ENCODE data around the gene PRKN. TPM values are rescaled to one million over a fixed set of nuclear protein-coding genes. Genes with fewer than 3 reads are reported as not detected.
"Not testable (repeated sequence)": the region's sequence is repeated elsewhere in the genome, so short reads cannot be mapped to it uniquely, and the experiment has no call there.

PRKN gene
- total RNA-seq, 2 experiments from 2014 or later, result 0.63 TPM; not detected in 1

GRCh38 chr6:161338015-161338414, 1389.6 kb downstream of the PRKN start:
- H3K36me3 Mint-ChIP-seq (ENCODE audit: low read depth), result no peaks in the 10 kb centered on the region
- DNase-seq, result no peak
- H3K9me3 Mint-ChIP-seq (ENCODE audit: insufficient read depth), result no peaks in the 10 kb centered on the region
- ChIA-PET CTCF (no interaction called here), POLR2A (interaction anchor here (0.6 kb wide), 1 partner anchor 1610 kb away, joined by 3 read pairs; no protein-coding TSS in a partner anchor)
- H3K27ac Mint-ChIP-seq, result no peak overlapping the region
- no peaks in the 10 kb centered on the region for H3K4me1 Mint-ChIP-seq (ENCODE audit: low read depth)
- no peak for ATAC-seq
- no peak overlapping the region for H3K4me3 Mint-ChIP-seq
- no peaks in the 10 kb centered on the region for H3K27me3 Mint-ChIP-seq (ENCODE audit: low read depth)

- ATAC-seq (no peak), DNase-seq (no peak)
- ChIA-PET POLR2A (no interaction called here), CTCF (no interaction called here)
- Mint-ChIP-seq H3K4me3 (no peak overlapping the region), H3K4me1 (ENCODE audit: low read depth) (no peaks in the 10 kb centered on the region), H3K27ac (no peak overlapping the region), H3K9me3 (ENCODE audit: insufficient read depth) (no peaks in the 10 kb centered on the region), H3K36me3 (ENCODE audit: low read depth) (no peaks in the 10 kb centered on the region), H3K27me3 (ENCODE audit: low read depth) (no peaks in the 10 kb centered on the region)
Measured at GRCh38 chr6:161336479-161336878, 1391.1 kb downstream of the PRKN start.

- no peak overlapping the region for H3K27ac Mint-ChIP-seq
- no peak overlapping the region for H3K4me3 Mint-ChIP-seq
- ATAC-seq (no peak), DNase-seq (no peak)
- ChIA-PET POLR2A (no interaction called here), CTCF (no interaction called here)
- no peaks in the 10 kb centered on the region for H3K27me3 Mint-ChIP-seq (ENCODE audit: low read depth)
- no peaks in the 10 kb centered on the region for H3K36me3 Mint-ChIP-seq (ENCODE audit: low read depth)
- H3K9me3 Mint-ChIP-seq (ENCODE audit: insufficient read depth), result peaks cover 4% of the 10 kb centered on the region
- H3K4me1 Mint-ChIP-seq (ENCODE audit: low read depth), result no peaks in the 10 kb centered on the region
Measured at GRCh38 chr6:161333410-161333809, 1394.2 kb downstream of the PRKN start.

- H3K4me3 Mint-ChIP-seq; H3K36me3 Mint-ChIP-seq (ENCODE audit: low read depth); POLR2A ChIA-PET; H3K27ac Mint-ChIP-seq; CTCF ChIA-PET; H3K4me1 Mint-ChIP-seq (ENCODE audit: low read depth); H3K27me3 Mint-ChIP-seq (ENCODE audit: low read depth); H3K9me3 Mint-ChIP-seq (ENCODE audit: insufficient read depth); ATAC-seq; DNase-seq: not testable (repeated sequence)
Measured at GRCh38 chr6:161331402-161332081, 1396.0 kb downstream of the PRKN start.

- Mint-ChIP-seq H3K36me3 (ENCODE audit: low read depth) (no peaks in the 10 kb centered on the region), H3K4me1 (ENCODE audit: low read depth) (no peaks in the 10 kb centered on the region), H3K9me3 (ENCODE audit: insufficient read depth) (peaks cover 4% of the 10 kb centered on the region), H3K27me3 (ENCODE audit: low read depth) (no peaks in the 10 kb centered on the region), H3K27ac (no peak overlapping the region), H3K4me3 (no peak overlapping the region)
- ChIA-PET CTCF (no interaction called here), POLR2A (no interaction called here)
- ATAC-seq (no peak), DNase-seq (no peak)
Measured at GRCh38 chr6:161327360-161327953, 1400.1 kb downstream of the PRKN start.

- Mint-ChIP-seq H3K27me3 (ENCODE audit: low read depth) (no peaks in the 10 kb centered on the region), H3K36me3 (ENCODE audit: low read depth) (no peaks in the 10 kb centered on the region), H3K27ac (no peak overlapping the region), H3K9me3 (ENCODE audit: insufficient read depth) (no peaks in the 10 kb centered on the region), H3K4me1 (ENCODE audit: low read depth) (no peaks in the 10 kb centered on the region), H3K4me3 (no peak overlapping the region)
- CTCF ChIA-PET, result no interaction called here
- POLR2A ChIA-PET, result no interaction called here
- DNase-seq (no peak), ATAC-seq (no peak)
Measured at GRCh38 chr6:161319231-161319630, 1408.3 kb downstream of the PRKN start.

- no peaks in the 10 kb centered on the region for H3K9me3 Mint-ChIP-seq (ENCODE audit: insufficient read depth)
- no peak for DNase-seq
- H3K4me3 Mint-ChIP-seq, result no peak overlapping the region
- H3K36me3 Mint-ChIP-seq (ENCODE audit: low read depth), result no peaks in the 10 kb centered on the region
- no peak overlapping the region for H3K27ac Mint-ChIP-seq
- ChIA-PET POLR2A (no interaction called here), CTCF (no interaction called here)
- ATAC-seq, result no peak
- no peaks in the 10 kb centered on the region for H3K27me3 Mint-ChIP-seq (ENCODE audit: low read depth)
- no peaks in the 10 kb centered on the region for H3K4me1 Mint-ChIP-seq (ENCODE audit: low read depth)
Measured at GRCh38 chr6:161318456-161318855, 1409.1 kb downstream of the PRKN start.

GRCh38 chr6:161316531-161316930, 1411.0 kb downstream of the PRKN start:
- ChIA-PET POLR2A (interaction anchor here (0.6 kb wide), 1 partner anchor 33 kb away, joined by 3 read pairs; no protein-coding TSS in a partner anchor), CTCF (no interaction called here)
- no peak for DNase-seq
- no peaks in the 10 kb centered on the region for H3K4me1 Mint-ChIP-seq (ENCODE audit: low read depth)
- no peak overlapping the region for H3K27ac Mint-ChIP-seq
- H3K9me3 Mint-ChIP-seq (ENCODE audit: insufficient read depth), result no peaks in the 10 kb centered on the region
- no peak overlapping the region for H3K4me3 Mint-ChIP-seq
- no peaks in the 10 kb centered on the region for H3K36me3 Mint-ChIP-seq (ENCODE audit: low read depth)
- no peak for ATAC-seq
- H3K27me3 Mint-ChIP-seq (ENCODE audit: low read depth), result no peaks in the 10 kb centered on the region

- CTCF ChIA-PET; DNase-seq; H3K27ac Mint-ChIP-seq; ATAC-seq; H3K27me3 Mint-ChIP-seq (ENCODE audit: low read depth); H3K9me3 Mint-ChIP-seq (ENCODE audit: insufficient read depth); H3K4me1 Mint-ChIP-seq (ENCODE audit: low read depth); POLR2A ChIA-PET; H3K4me3 Mint-ChIP-seq; H3K36me3 Mint-ChIP-seq (ENCODE audit: low read depth): not testable (repeated sequence)
Measured at GRCh38 chr6:161315246-161315917, 1412.2 kb downstream of the PRKN start.

- H3K27ac Mint-ChIP-seq; H3K9me3 Mint-ChIP-seq (ENCODE audit: insufficient read depth); ATAC-seq; H3K4me3 Mint-ChIP-seq; DNase-seq; H3K36me3 Mint-ChIP-seq (ENCODE audit: low read depth); POLR2A ChIA-PET; H3K27me3 Mint-ChIP-seq (ENCODE audit: low read depth); H3K4me1 Mint-ChIP-seq (ENCODE audit: low read depth); CTCF ChIA-PET: not testable (repeated sequence)
Measured at GRCh38 chr6:161314541-161315245, 1412.9 kb downstream of the PRKN start.

GRCh38 chr6:161313940-161314509, 1413.5 kb downstream of the PRKN start:
- DNase-seq (no peak), ATAC-seq (no peak)
- ChIA-PET POLR2A (no interaction called here), CTCF (no interaction called here)
- H3K36me3 Mint-ChIP-seq (ENCODE audit: low read depth), result no peaks in the 10 kb centered on the region
- H3K4me1 Mint-ChIP-seq (ENCODE audit: low read depth), result no peaks in the 10 kb centered on the region
- no peaks in the 10 kb centered on the region for H3K9me3 Mint-ChIP-seq (ENCODE audit: insufficient read depth)
- H3K27ac Mint-ChIP-seq, result no peak overlapping the region
- no peak overlapping the region for H3K4me3 Mint-ChIP-seq
- no peaks in the 10 kb centered on the region for H3K27me3 Mint-ChIP-seq (ENCODE audit: low read depth)

- CTCF ChIA-PET; H3K4me1 Mint-ChIP-seq (ENCODE audit: low read depth); H3K4me3 Mint-ChIP-seq; H3K27ac Mint-ChIP-seq; ATAC-seq; H3K36me3 Mint-ChIP-seq (ENCODE audit: low read depth); H3K27me3 Mint-ChIP-seq (ENCODE audit: low read depth); POLR2A ChIA-PET; H3K9me3 Mint-ChIP-seq (ENCODE audit: insufficient read depth); DNase-seq: not testable (repeated sequence)
Measured at GRCh38 chr6:161313475-161313874, 1414.1 kb downstream of the PRKN start.

Measured in activated CD8-positive, alpha-beta T cell treated with anti-CD3 and anti-CD28 coated beads, Interleukin-2, amount 10 ng/mL, durations not matched to agents 7 days and 5 days (primary cell).